HCT116 (cell line): Measurements from ENCODE around the gene DIRAS2. TPM values are rescaled to one million over a fixed set of nuclear protein-coding genes. Genes with fewer than 3 reads are reported as not detected.

Experiments
- ATAC-seq: fragments of 200-7000 bp; cut with Tn5 transposase; 2 replicates; pipeline ENCODE4 v1.9.1; 2020; ENCODE audit warnings: mild to moderate bottlenecking, moderate library complexity
- BruUV-seq: library from RNA; stranded (reverse); fragments of 400-500 nt; replicated peaks from 2 replicates; lab custom pipeline; 2021; lab: Mats Ljungman, UMichigan
- CTCF ChIA-PET: fragments of 300-600 bp; sonication (Branson Sonifier 250); formaldehyde crosslinking; loops from one replicate; lab custom pipeline; 2021; ENCODE audit warnings: antibody characterized with exemption; lab: Charles Lee
- POLR2A ChIA-PET: fragments of 300-600, 350-600 bp; sonication (Branson Sonifier 250); formaldehyde crosslinking; loops from one replicate; lab custom pipeline; 2021; ENCODE audit warnings: antibody characterized with exemption; lab: Charles Lee
- RAD21 ChIA-PET, 2 experiments: fragments of 300-600 bp; sonication (Branson Sonifier 250); formaldehyde crosslinking; loops; one replicate each; lab custom pipeline; 2023; ENCODE audit warnings: low total read pairs in 2 of 2; ENCODE audit not compliant: uncharacterized antibody in 2 of 2, unreplicated experiment in 2 of 2, low non-redundant PET in 1 of 2; lab: Charles Lee
- DNase-seq: peaks from one replicate; pipeline ENCODE4 v3.0.0-alpha.2; 2010; ENCODE audit warnings: low read depth, low spot score
- H2AFZ ChIP-seq: fragments of 200-600 bp; shearing (Covaris generic), sonication (generic); 2 replicates; pipeline ENCODE4 v1.6.1; 2017; ENCODE audit warnings: low read depth, mixed run types, mixed read lengths, antibody characterized with exemption, low read length; ENCODE audit not compliant: poor library complexity, severe bottlenecking
- H3K27ac ChIP-seq: 2 replicates; pipeline ENCODE4 v1.5.1; 2012; ENCODE audit warnings: low read depth, low read length
- H3K27me3 ChIP-seq: fragments of 200-600 bp; sonication (generic); 2 replicates; pipeline ENCODE4 v1.6.1; 2016; ENCODE audit warnings: mixed run types, low read length, mixed read lengths; ENCODE audit not compliant: insufficient read depth
- H3K36me3 ChIP-seq, 2 experiments: fragments of 200-500 bp in 1 of 2; fragments of 200-600 bp in 1 of 2; sonication (Bioruptor generic) in 1 of 2; sonication (generic) in 1 of 2; 2 replicates each; pipeline versions ENCODE4 v1.5.1 to v1.6.1; 2014 to 2016; ENCODE audit warnings: low read length in 2 of 2, inconsistent platforms in 1 of 2, mixed read lengths in 1 of 2, mixed run types in 1 of 2; ENCODE audit not compliant: insufficient read depth in 2 of 2, control insufficient read depth in 1 of 2
- H3K4me1 ChIP-seq, 2 experiments: fragments of 200-600 bp in 1 of 2; sonication (generic) in 1 of 2; 2 replicates each; pipeline versions ENCODE4 v1.5.1 to v1.6.1; 2012 to 2017; ENCODE audit warnings: low read length in 2 of 2, inconsistent platforms in 1 of 2, mild to moderate bottlenecking in 1 of 2, mixed read lengths in 1 of 2, mixed run types in 1 of 2, moderate library complexity in 1 of 2; ENCODE audit not compliant: insufficient read depth in 2 of 2, control insufficient read depth in 1 of 2
- H3K4me2 ChIP-seq: fragments of 200-600 bp; sonication (generic); 2 replicates; pipeline ENCODE4 v1.6.1; 2017; ENCODE audit warnings: mixed run types, low read length, mixed read lengths
- H3K4me3 ChIP-seq, 2 experiments: fragments of 200-600 bp in 1 of 2; sonication (generic) in 1 of 2; replicated peaks in 1 of 2; 2 replicates each; pipeline ENCODE4 v1.5.1; 2011 to 2016; ENCODE audit warnings: low read length in 2 of 2, control low read depth in 1 of 2, low read depth in 1 of 2, mild to moderate bottlenecking in 1 of 2, mixed read lengths in 1 of 2, mixed run types in 1 of 2
- H3K79me2 ChIP-seq: fragments of 200-600 bp; sonication (generic); 2 replicates; pipeline ENCODE4 v1.6.1; 2017; ENCODE audit warnings: mild to moderate bottlenecking, mixed run types, low read length, moderate library complexity, mixed read lengths; ENCODE audit not compliant: insufficient read depth
- H3K9ac ChIP-seq: fragments of 200-600 bp; sonication (generic); 2 replicates; pipeline ENCODE4 v1.6.1; 2016; ENCODE audit warnings: low read length, mixed read lengths
- H3K9me2 ChIP-seq: fragments of 200-600 bp; sonication (generic), shearing (Covaris generic); 2 replicates; pipeline ENCODE4 v1.6.1; 2017; ENCODE audit warnings: mixed run types, mild to moderate bottlenecking, moderate library complexity; ENCODE audit not compliant: insufficient read depth
- H3K9me3 ChIP-seq, 2 experiments: fragments of 200-500 bp in 1 of 2; fragments of 200-600 bp in 1 of 2; sonication (Bioruptor generic) in 1 of 2; sonication (generic) in 1 of 2; 2 replicates each; pipeline ENCODE4 v1.6.1; 2014 to 2017; ENCODE audit warnings: low read length in 2 of 2, mixed read lengths in 2 of 2, inconsistent platforms in 1 of 2, low read depth in 1 of 2, mild to moderate bottlenecking in 1 of 2, mixed run types in 1 of 2, moderate library complexity in 1 of 2; ENCODE audit not compliant: control insufficient read depth in 1 of 2, insufficient read depth in 1 of 2
- H4K20me1 ChIP-seq: fragments of 200-600 bp; sonication (generic), shearing (Covaris generic); 2 replicates; pipeline ENCODE4 v1.6.1; 2017; ENCODE audit warnings: mixed run types, mild to moderate bottlenecking, moderate library complexity; ENCODE audit not compliant: insufficient read depth
- CBX3 ChIP-seq: IDR thresholded peaks from 2 replicates; pipeline ENCODE4 v1.6.1; 2012; ENCODE audit warnings: low read depth
- CEBPB ChIP-seq: IDR thresholded peaks from 2 replicates; pipeline ENCODE4 v1.6.1; 2012; ENCODE audit warnings: low read depth
- CTCF ChIP-seq, 3 experiments: fragments of 200-600 bp in 1 of 3; sonication (generic) in 1 of 3; IDR thresholded peaks in 2 of 3; conservative IDR thresholded peaks in 1 of 3; 2 replicates each; pipeline ENCODE4 v1.5.1; 2012 to 2017; ENCODE audit warnings: low read depth in 2 of 3, low read length in 2 of 3, antibody characterized with exemption in 1 of 3, borderline replicate concordance in 1 of 3, control low read depth in 1 of 3, mild to moderate bottlenecking in 1 of 3, mixed read lengths in 1 of 3, mixed run types in 1 of 3, moderate library complexity in 1 of 3; ENCODE audit not compliant: insufficient read depth in 1 of 3
- EGR1 ChIP-seq: IDR thresholded peaks from 2 replicates; pipeline ENCODE4 v1.6.1; 2012; ENCODE audit warnings: low read depth
- EZH2 ChIP-seq: fragments of 200-600 bp; sonication (generic); IDR thresholded peaks from 2 replicates; pipeline ENCODE4 v1.6.1; 2017; ENCODE audit warnings: antibody characterized with exemption, mixed run types
- JUND ChIP-seq: IDR thresholded peaks from 2 replicates; pipeline ENCODE4 v1.6.1; 2012
- POLR2AphosphoS5 ChIP-seq: IDR thresholded peaks from 2 replicates; pipeline ENCODE4 v1.6.1; 2011; ENCODE audit warnings: mild to moderate bottlenecking, low read depth, low read length, moderate library complexity
- SIN3A ChIP-seq: IDR thresholded peaks from 2 replicates; pipeline ENCODE4 v1.6.1; 2012; ENCODE audit warnings: low read depth
- SP1 ChIP-seq: IDR thresholded peaks from 2 replicates; pipeline ENCODE4 v1.6.1; 2012; ENCODE audit warnings: low read depth
- SRF ChIP-seq: IDR thresholded peaks from 2 replicates; pipeline ENCODE4 v1.6.1; 2012; ENCODE audit warnings: low read depth
- TCF7L2 ChIP-seq: IDR thresholded peaks from 2 replicates; pipeline ENCODE4 v1.7.0; 2011; ENCODE audit warnings: borderline replicate concordance, inconsistent platforms; ENCODE audit not compliant: insufficient read depth, insufficient read length; ENCODE audit errors: extremely low read depth
- YY1 ChIP-seq: IDR thresholded peaks from 2 replicates; pipeline ENCODE4 v1.6.1; 2011; ENCODE audit warnings: low read length, low read depth, moderate library complexity, mild to moderate bottlenecking; ENCODE audit not compliant: insufficient replicate concordance; ENCODE audit errors: extremely low read depth
- ZBTB33 ChIP-seq: IDR thresholded peaks from 2 replicates; pipeline ENCODE4 v1.6.1; 2011; ENCODE audit warnings: mild to moderate bottlenecking, low read length, moderate library complexity; ENCODE audit not compliant: insufficient replicate concordance; ENCODE audit errors: extremely low read depth
- ZFX ChIP-seq: fragments of 450-650 bp; IDR thresholded peaks from 2 replicates; pipeline ENCODE4 v1.6.1; 2017
- ZNF274 ChIP-seq: fragments of 200-500 bp; sonication (Bioruptor generic); IDR thresholded peaks from 2 replicates; pipeline ENCODE4 v1.6.1; 2014; ENCODE audit warnings: mild to moderate bottlenecking, low read depth, low read length, inconsistent platforms
- intact Hi-C: fragments of 100-400 bp; cut with micrococcal nuclease; formaldehyde crosslinking; loops from 2 replicates; pipeline ENCODE4 v1.10.0; 2022
- total RNA-seq: library from RNA; stranded (reverse); gene quantifications from one replicate; pipeline ENCODE4 v1.2.1, GENCODE V29; 2021; ENCODE audit not compliant: unreplicated experiment
- TF ChIP-seq, protein P1 (sequence below): IDR thresholded peaks from 2 replicates; pipeline ENCODE4 v1.6.1; 2012
- TF ChIP-seq, protein P2 (sequence below): IDR thresholded peaks from 2 replicates; pipeline ENCODE4 v1.6.1; 2012
- TF ChIP-seq, protein P3 (sequence below): IDR thresholded peaks from 2 replicates; pipeline ENCODE4 v1.6.1; 2012; ENCODE audit warnings: low read depth

Gene DIRAS2
- total RNA-seq, 1 experiment from 2014 or later: not detected

GRCh38 chr9:90684106-90684505, 41.5 kb upstream of the DIRAS2 start:
- H3K4me3 ChIP-seq: no peak overlapping the region
- no TSS peak for BruUV-seq
- H3K9ac ChIP-seq: no peak overlapping the region
- POLR2A ChIA-PET: no interaction called here
- ATAC-seq: no peak
- no peak overlapping the region for H2AFZ ChIP-seq
- H4K20me1 ChIP-seq: no peaks in the 10 kb centered on the region
- H3K27ac ChIP-seq: no peak overlapping the region
- intact Hi-C loops: no loop called here
- H3K4me1 ChIP-seq: no peaks in the 10 kb centered on the region
- no peak overlapping the region for H3K4me2 ChIP-seq
- H3K36me3 ChIP-seq: no peaks in the 10 kb centered on the region
- no peak for TF ChIP-seq ZBTB33
- TF ChIP-seq SRF: no peak
- TF ChIP-seq SIN3A: no peak
- no peak for TF ChIP-seq CEBPB
- no peak for TF ChIP-seq ZNF274
- TF ChIP-seq CBX3: no peak
- TF ChIP-seq TCF7L2: no peak
- TF ChIP-seq, protein P1, sequence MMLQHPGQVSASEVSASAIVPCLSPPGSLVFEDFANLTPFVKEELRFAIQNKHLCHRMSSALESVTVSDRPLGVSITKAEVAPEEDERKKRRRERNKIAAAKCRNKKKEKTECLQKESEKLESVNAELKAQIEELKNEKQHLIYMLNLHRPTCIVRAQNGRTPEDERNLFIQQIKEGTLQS: no peak
- no peak for TF ChIP-seq EGR1
- TF ChIP-seq CTCF (IDR thresholded peaks at IDR 0.05 in 2 of 3, conservative IDR thresholded peaks at IDR 0.05 in 1 of 3; ENCODE audit: borderline replicate concordance in 1 of 3, insufficient read depth in 1 of 3, low read depth in 2 of 3, low read length in 2 of 3): no peak
- no peak for TF ChIP-seq SP1
- no peak for TF ChIP-seq YY1
- TF ChIP-seq ZFX: no peak
- TF ChIP-seq, protein P2, sequence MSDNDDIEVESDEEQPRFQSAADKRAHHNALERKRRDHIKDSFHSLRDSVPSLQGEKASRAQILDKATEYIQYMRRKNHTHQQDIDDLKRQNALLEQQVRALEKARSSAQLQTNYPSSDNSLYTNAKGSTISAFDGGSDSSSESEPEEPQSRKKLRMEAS: no peak
- no peak for TF ChIP-seq POLR2AphosphoS5
- TF ChIP-seq JUND: no peak
- no peak for TF ChIP-seq EZH2
- TF ChIP-seq, protein P3, sequence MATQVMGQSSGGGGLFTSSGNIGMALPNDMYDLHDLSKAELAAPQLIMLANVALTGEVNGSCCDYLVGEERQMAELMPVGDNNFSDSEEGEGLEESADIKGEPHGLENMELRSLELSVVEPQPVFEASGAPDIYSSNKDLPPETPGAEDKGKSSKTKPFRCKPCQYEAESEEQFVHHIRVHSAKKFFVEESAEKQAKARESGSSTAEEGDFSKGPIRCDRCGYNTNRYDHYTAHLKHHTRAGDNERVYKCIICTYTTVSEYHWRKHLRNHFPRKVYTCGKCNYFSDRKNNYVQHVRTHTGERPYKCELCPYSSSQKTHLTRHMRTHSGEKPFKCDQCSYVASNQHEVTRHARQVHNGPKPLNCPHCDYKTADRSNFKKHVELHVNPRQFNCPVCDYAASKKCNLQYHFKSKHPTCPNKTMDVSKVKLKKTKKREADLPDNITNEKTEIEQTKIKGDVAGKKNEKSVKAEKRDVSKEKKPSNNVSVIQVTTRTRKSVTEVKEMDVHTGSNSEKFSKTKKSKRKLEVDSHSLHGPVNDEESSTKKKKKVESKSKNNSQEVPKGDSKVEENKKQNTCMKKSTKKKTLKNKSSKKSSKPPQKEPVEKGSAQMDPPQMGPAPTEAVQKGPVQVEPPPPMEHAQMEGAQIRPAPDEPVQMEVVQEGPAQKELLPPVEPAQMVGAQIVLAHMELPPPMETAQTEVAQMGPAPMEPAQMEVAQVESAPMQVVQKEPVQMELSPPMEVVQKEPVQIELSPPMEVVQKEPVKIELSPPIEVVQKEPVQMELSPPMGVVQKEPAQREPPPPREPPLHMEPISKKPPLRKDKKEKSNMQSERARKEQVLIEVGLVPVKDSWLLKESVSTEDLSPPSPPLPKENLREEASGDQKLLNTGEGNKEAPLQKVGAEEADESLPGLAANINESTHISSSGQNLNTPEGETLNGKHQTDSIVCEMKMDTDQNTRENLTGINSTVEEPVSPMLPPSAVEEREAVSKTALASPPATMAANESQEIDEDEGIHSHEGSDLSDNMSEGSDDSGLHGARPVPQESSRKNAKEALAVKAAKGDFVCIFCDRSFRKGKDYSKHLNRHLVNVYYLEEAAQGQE: no peak
- TF ChIP-seq, all 23 proteins: peak for 0
- peaks cover 27% of the 10 kb centered on the region for H3K27me3 ChIP-seq
- RAD21 ChIA-PET: no interaction called here
- H3K79me2 ChIP-seq: no peaks in the 10 kb centered on the region
- no peak for DNase-seq
- no peaks in the 10 kb centered on the region for H3K9me2 ChIP-seq
- CTCF ChIA-PET: no interaction called here
- H3K9me3 ChIP-seq: no peaks in the 10 kb centered on the region
